ENCODE measurements around the gene BAZ1B. TPM values are rescaled to one million over a fixed set of nuclear protein-coding genes. Genes with fewer than 3 reads are reported as not detected.

BAZ1B gene
- total RNA-seq, 1 donor from 2014 or later: 108 TPM

DNA sequence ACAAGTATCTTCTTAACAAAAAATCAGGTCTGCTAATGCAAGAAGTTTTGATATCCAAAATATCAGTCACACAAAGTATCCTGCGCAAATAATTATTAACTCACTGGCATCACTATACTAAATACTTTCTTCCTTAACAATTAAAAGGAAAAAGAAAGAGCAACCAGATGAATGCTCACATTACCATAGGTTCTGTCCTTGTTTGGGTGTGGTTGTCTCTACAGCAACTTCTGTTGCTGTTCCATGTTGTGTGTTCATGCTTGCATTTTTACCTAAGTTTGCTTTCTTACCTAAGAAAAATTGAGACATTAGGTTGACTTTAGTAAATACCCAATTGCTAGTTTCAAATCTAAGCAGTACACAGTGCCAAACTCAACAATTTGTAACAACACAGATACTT, 56.0 kb downstream of the BAZ1B start:
- peaks cover 3% of the 10 kb centered on the region for H3K27me3 Mint-ChIP-seq (ENCODE audit: unreplicated experiment)
- no peak overlapping the region for H3K27ac Mint-ChIP-seq (ENCODE audit: unreplicated experiment)
- TF ChIP-seq, protein P1, sequence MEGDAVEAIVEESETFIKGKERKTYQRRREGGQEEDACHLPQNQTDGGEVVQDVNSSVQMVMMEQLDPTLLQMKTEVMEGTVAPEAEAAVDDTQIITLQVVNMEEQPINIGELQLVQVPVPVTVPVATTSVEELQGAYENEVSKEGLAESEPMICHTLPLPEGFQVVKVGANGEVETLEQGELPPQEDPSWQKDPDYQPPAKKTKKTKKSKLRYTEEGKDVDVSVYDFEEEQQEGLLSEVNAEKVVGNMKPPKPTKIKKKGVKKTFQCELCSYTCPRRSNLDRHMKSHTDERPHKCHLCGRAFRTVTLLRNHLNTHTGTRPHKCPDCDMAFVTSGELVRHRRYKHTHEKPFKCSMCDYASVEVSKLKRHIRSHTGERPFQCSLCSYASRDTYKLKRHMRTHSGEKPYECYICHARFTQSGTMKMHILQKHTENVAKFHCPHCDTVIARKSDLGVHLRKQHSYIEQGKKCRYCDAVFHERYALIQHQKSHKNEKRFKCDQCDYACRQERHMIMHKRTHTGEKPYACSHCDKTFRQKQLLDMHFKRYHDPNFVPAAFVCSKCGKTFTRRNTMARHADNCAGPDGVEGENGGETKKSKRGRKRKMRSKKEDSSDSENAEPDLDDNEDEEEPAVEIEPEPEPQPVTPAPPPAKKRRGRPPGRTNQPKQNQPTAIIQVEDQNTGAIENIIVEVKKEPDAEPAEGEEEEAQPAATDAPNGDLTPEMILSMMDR (IDR thresholded peaks at IDR 0.05; ENCODE audit: partially characterized antibody, unreplicated experiment): no peak
- DNase-seq: no peak
- H3K36me3 Mint-ChIP-seq (ENCODE audit: unreplicated experiment): no peaks in the 10 kb centered on the region
- H3K4me1 Mint-ChIP-seq (ENCODE audit: low read depth, unreplicated experiment): no peaks in the 10 kb centered on the region
- H3K4me3 Mint-ChIP-seq (ENCODE audit: unreplicated experiment): no peak overlapping the region
- H3K9me3 Mint-ChIP-seq (ENCODE audit: unreplicated experiment): peaks cover 1% of the 10 kb centered on the region

DNA sequence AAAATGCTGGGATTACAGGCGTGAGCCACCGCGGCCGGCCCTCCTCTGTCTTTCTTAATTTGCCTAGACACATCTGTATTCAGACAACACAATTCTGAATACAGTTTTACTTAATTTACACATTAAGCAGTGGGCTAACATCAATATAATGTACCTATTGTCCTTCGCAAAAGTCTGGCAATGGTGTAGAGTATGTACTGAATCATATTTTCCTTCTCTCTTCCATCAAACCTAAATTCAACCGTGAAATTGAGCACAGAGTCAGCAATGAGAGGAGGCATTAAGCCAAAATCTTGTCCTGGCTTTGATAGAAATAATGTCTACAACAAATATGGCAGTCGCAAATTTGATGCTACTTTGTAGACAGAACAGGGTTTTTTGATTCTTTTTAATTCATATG, 58.1 kb downstream of the BAZ1B start:
- Mint-ChIP-seq H3K27me3 (ENCODE audit: unreplicated experiment) (peaks cover 3% of the 10 kb centered on the region), H3K9me3 (ENCODE audit: unreplicated experiment) (peaks cover 1% of the 10 kb centered on the region), H3K4me1 (ENCODE audit: low read depth, unreplicated experiment) (no peaks in the 10 kb centered on the region), H3K36me3 (ENCODE audit: unreplicated experiment) (no peaks in the 10 kb centered on the region), H3K27ac (ENCODE audit: unreplicated experiment) (peak overlapping the region; percentile 52), H3K4me3 (ENCODE audit: unreplicated experiment) (no peak overlapping the region)
- TF ChIP-seq, protein P1 (IDR thresholded peaks at IDR 0.05; ENCODE audit: partially characterized antibody, unreplicated experiment): no peak
- DNase-seq: no peak

DNA sequence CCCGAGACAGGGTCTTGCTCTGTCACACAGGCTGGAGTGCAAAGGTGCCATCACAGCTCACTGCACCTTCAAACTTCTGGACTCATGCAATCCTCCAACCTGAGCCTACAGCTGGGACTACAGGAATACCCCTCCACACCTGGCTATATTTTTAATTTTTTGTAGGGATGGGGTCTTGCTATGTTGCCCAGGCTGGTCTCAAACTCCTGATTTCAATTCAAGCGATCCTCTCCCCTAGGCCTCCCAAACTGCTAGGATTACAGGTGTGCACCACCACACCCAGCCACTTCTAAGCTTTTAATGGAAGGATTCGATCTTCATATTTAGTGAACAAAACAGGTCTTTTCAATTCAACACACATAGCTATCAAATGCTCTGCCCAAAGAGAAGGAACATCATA, 58.8 kb downstream of the BAZ1B start:
- Mint-ChIP-seq H3K27me3 (ENCODE audit: unreplicated experiment) (peaks cover 3% of the 10 kb centered on the region), H3K36me3 (ENCODE audit: unreplicated experiment) (no peaks in the 10 kb centered on the region), H3K27ac (ENCODE audit: unreplicated experiment) (peak overlapping the region; percentile 33), H3K4me1 (ENCODE audit: low read depth, unreplicated experiment) (no peaks in the 10 kb centered on the region), H3K4me3 (ENCODE audit: unreplicated experiment) (no peak overlapping the region), H3K9me3 (ENCODE audit: unreplicated experiment) (peaks cover 1% of the 10 kb centered on the region)
- TF ChIP-seq, protein P1 (IDR thresholded peaks at IDR 0.05; ENCODE audit: partially characterized antibody, unreplicated experiment): no peak
- no peak for DNase-seq

DNA sequence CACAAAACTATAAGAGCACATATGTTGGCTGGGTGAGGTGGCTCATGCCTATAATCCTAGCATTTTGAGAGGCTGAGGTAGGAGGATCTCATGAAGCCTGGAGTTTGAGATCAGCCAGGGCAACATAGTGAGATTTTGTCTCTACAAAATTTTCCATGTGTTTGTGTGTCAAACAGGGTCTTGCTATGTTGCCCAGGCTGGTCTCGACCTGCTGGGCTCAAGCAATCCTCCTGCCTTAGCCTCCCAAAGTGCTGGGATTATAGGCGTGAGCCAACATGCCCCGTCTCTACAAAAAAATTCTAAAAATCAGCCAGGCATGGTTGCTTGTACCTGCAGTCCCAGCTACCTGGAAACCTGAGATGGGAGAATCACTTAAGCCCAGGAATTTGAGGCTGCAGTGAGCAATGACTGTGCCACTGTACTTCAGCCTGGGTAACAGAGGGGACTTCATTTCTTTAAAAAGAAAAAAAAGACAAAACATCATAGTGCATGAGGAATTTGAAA, 60.3 kb downstream of the BAZ1B start:
- no peaks in the 10 kb centered on the region for H3K4me1 Mint-ChIP-seq (ENCODE audit: low read depth, unreplicated experiment)
- peaks cover 3% of the 10 kb centered on the region for H3K36me3 Mint-ChIP-seq (ENCODE audit: unreplicated experiment)
- no peak for DNase-seq
- H3K27me3 Mint-ChIP-seq (ENCODE audit: unreplicated experiment): peaks cover 3% of the 10 kb centered on the region
- TF ChIP-seq, protein P1 (IDR thresholded peaks at IDR 0.05; ENCODE audit: partially characterized antibody, unreplicated experiment): no peak
- peaks cover 1% of the 10 kb centered on the region for H3K9me3 Mint-ChIP-seq (ENCODE audit: unreplicated experiment)
- H3K27ac Mint-ChIP-seq (ENCODE audit: unreplicated experiment): peak overlapping the region; percentile 43
- no peak overlapping the region for H3K4me3 Mint-ChIP-seq (ENCODE audit: unreplicated experiment)

DNA sequence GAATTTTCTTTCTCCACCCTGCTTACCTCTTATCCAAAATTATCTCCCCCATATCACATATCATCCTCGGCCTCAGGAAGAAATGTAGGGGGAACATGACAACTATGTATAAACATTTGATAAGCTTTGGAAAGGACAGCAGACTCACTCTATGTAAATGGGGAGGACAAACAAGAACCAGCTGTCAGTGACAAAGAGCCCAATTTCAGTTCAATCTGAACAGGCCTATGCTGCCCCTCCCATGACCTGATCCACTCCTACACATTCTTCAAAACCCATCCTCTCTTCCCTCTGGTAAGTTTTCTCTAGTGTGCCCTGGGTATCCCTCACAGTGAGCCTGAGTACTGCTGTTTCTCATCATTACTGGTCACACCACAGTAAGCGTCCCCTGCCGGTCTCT, 67.7 kb downstream of the BAZ1B start:
- no peak overlapping the region for H3K27ac Mint-ChIP-seq (ENCODE audit: unreplicated experiment)
- H3K36me3 Mint-ChIP-seq (ENCODE audit: unreplicated experiment): peaks cover 3% of the 10 kb centered on the region
- H3K4me3 Mint-ChIP-seq (ENCODE audit: unreplicated experiment): no peak overlapping the region
- no peaks in the 10 kb centered on the region for H3K27me3 Mint-ChIP-seq (ENCODE audit: unreplicated experiment)
- TF ChIP-seq, protein P1 (IDR thresholded peaks at IDR 0.05; ENCODE audit: partially characterized antibody, unreplicated experiment): no peak
- DNase-seq: no peak
- H3K4me1 Mint-ChIP-seq (ENCODE audit: low read depth, unreplicated experiment): no peaks in the 10 kb centered on the region
- no peaks in the 10 kb centered on the region for H3K9me3 Mint-ChIP-seq (ENCODE audit: unreplicated experiment)
